UCSD-AML1 (cell line): ENCODE results near the gene PANX1.
"Not testable (repeated sequence)": the region's sequence is repeated elsewhere in the genome, so short reads cannot be mapped to it uniquely, and the experiment has no call there.

Source experiments
- DNase-seq: peaks from one replicate; lab custom pipeline; 2025; ENCODE audit not compliant: unreplicated experiment; lab: John Stamatoyannopoulos, UW

The PANX1 gene

GRCh38 chr11:94128746-94129511 lies at the start of gene PANX1:
TSS of gene PANX1 (plus strand) at chr11:94128841. CDS start at chr11:94129313, 472 bp downstream.
- peak; percentile 84 for DNase-seq

GRCh38 chr11:94084164-94084563 lies 44.5 kb upstream of the PANX1 start:
- no peak for DNase-seq

- DNase-seq: no peak
These were observed 39.7 kb upstream of the PANX1 start for GRCh38 chr11:94088906-94089305.

- DNase-seq: no peak
These were observed 39.3 kb upstream of the PANX1 start for GRCh38 chr11:94089341-94089740.

GRCh38 chr11:94090401-94090800 lies 38.2 kb upstream of the PANX1 start:
- no peak for DNase-seq

GRCh38 chr11:94091091-94091490 lies 37.5 kb upstream of the PANX1 start:
- no peak for DNase-seq

GRCh38 chr11:94100253-94100652 lies 28.4 kb upstream of the PANX1 start:
- DNase-seq: no peak

GRCh38 chr11:94103471-94103870 lies 25.2 kb upstream of the PANX1 start:
- no peak for DNase-seq

- DNase-seq: no peak
These were observed 23.9 kb upstream of the PANX1 start for GRCh38 chr11:94104734-94105133.

GRCh38 chr11:94106716-94107115 lies 21.9 kb upstream of the PANX1 start:
- no peak for DNase-seq

GRCh38 chr11:94107363-94107762 lies 21.3 kb upstream of the PANX1 start:
- no peak for DNase-seq

GRCh38 chr11:94111241-94111640 lies 17.4 kb upstream of the PANX1 start:
- no peak for DNase-seq

- DNase-seq: no peak
These were observed 17.0 kb upstream of the PANX1 start for GRCh38 chr11:94111660-94112059.

- no peak for DNase-seq
These were observed 16.3 kb upstream of the PANX1 start for GRCh38 chr11:94112206-94112953.

- DNase-seq: no peak
These were observed 11.5 kb upstream of the PANX1 start for GRCh38 chr11:94117197-94117574.

- no peak for DNase-seq
These were observed 10.8 kb upstream of the PANX1 start for GRCh38 chr11:94117871-94118270.

- DNase-seq: not testable (repeated sequence)
These were observed 9.0 kb upstream of the PANX1 start for GRCh38 chr11:94119676-94120075.

GRCh38 chr11:94120516-94120915 lies 8.1 kb upstream of the PANX1 start:
- not testable (repeated sequence) for DNase-seq

GRCh38 chr11:94120946-94121345 lies 7.7 kb upstream of the PANX1 start:
- DNase-seq: no peak

GRCh38 chr11:94125407-94126115 lies 3.1 kb upstream of the PANX1 start:
- no peak for DNase-seq

- no peak for DNase-seq
These were observed 1.0 kb upstream of the PANX1 start for GRCh38 chr11:94127638-94128037.

GRCh38 chr11:94128291-94128745 lies 323 bp upstream of the PANX1 start:
- no peak for DNase-seq
